Heart right ventricle (tissue), 16 donors: ENCODE data around the gene SMCHD1. TPM values are rescaled to one million over a fixed set of nuclear protein-coding genes. Genes with fewer than 3 reads are reported as not detected.
"Not testable (repeated sequence)": the region's sequence is repeated elsewhere in the genome, so short reads cannot be mapped to it uniquely, and the experiment has no call there.

Source experiments
- ATAC-seq, 8 donors: fragments of 200-7000 bp; cut with Tn5 transposase; one replicate each; pipeline ENCODE4 v1.9.1; 2020; ENCODE audit warnings: mild to moderate bottlenecking in 8 of 8, moderate library complexity in 8 of 8, moderate number of reproducible peaks in 1 of 8
- DNase-seq, 2 donors: peaks; one replicate each; pipeline ENCODE4 v3.0.0-alpha.2; 2020
- H3K27ac ChIP-seq, 10 donors: fragments of 200-600 bp; sonication (generic) in 2 of 10; one replicate each; pipeline versions ENCODE4 v1.5.0 to v1.8.0; 2020 to 2022; ENCODE audit warnings: mild to moderate bottlenecking in 3 of 10
- H3K27me3 ChIP-seq, 7 donors: fragments of 200-600 bp; one replicate each; pipeline ENCODE4 v1.8.0; 2021 to 2022; ENCODE audit warnings: mild to moderate bottlenecking in 2 of 7
- H3K36me3 ChIP-seq, 9 donors: fragments of 200-600 bp; sonication (generic) in 1 of 9; one replicate each; pipeline versions ENCODE4 v1.5.0 to v1.8.0; 2020 to 2022; ENCODE audit warnings: mild to moderate bottlenecking in 2 of 9
- H3K4me1 ChIP-seq, 9 donors: fragments of 200-600 bp; sonication (generic) in 1 of 9; one replicate each; pipeline versions ENCODE4 v1.5.0 to v1.8.0; 2020 to 2022; ENCODE audit warnings: mild to moderate bottlenecking in 4 of 9
- H3K4me3 ChIP-seq, 10 donors: fragments of 200-600 bp; sonication (generic) in 2 of 10; one replicate each; pipeline versions ENCODE4 v1.5.0 to v1.8.0; 2020 to 2022; ENCODE audit warnings: mild to moderate bottlenecking in 7 of 10, moderate library complexity in 2 of 10
- H3K9me3 ChIP-seq, 11 donors: fragments of 200-600 bp in 10 of 11; sonication (generic) in 2 of 11; one replicate each; pipeline versions ENCODE4 v1.5.0 to v1.8.0; 2013 to 2022; ENCODE audit warnings: mild to moderate bottlenecking in 2 of 11, control low read depth in 1 of 11, moderate library complexity in 1 of 11
- CTCF ChIP-seq, 9 donors: fragments of 200-600 bp; sonication (generic) in 2 of 9; IDR thresholded peaks; one replicate each; pipeline versions ENCODE4 v1.5.0 to v1.8.0; 2021 to 2022; ENCODE audit warnings: antibody characterized with exemption in 9 of 9, mild to moderate bottlenecking in 5 of 9, moderate library complexity in 1 of 9
- WGBS, 2 donors: extraction: QIAGEN DNeasy Blood & Tissue Kit; methylation state at CpG; one replicate each; pipeline ENCODE4 v1.1.7; 2013; ENCODE audit warnings: inconsistent platforms in 1 of 2; 5-methylcytosine and 5-hydroxymethylcytosine counted together
- intact Hi-C, 10 donors: fragments of 100-400 bp; cut with DNase I; formaldehyde crosslinking; loops; one replicate each; pipeline versions ENCODE4 v1.11.1 to v1.14.2; 2022
- polyA plus RNA-seq, 2 donors: library from polyadenylated mRNA; stranded (reverse); fragments of 200-250 nt; gene quantifications; one replicate each; pipeline ENCODE4 v1.2.3, GENCODE V29; 2013
- total RNA-seq, 10 donors: library from RNA; stranded (reverse); fragmentation: NEBNext Ultra II Directional in 3 of 10; extraction: Animal tissue kit (Norgen Biotek cat#: 25700) in 3 of 10; gene quantifications; one replicate each; pipeline versions ENCODE4 v1.2.1 to v1.2.4, GENCODE V29; 2021 to 2023
- donor health status: Arrhythmogenic right ventricular cardiomyopathy.
- donor health status: ischemic (EF 13 %, LVEDD 7.1; RV severe dilation, severe dysfunction).
- donor health status: healthy with polysubstance abuse.
- donor health status: DM: no; HTN: yes; CAD: no.
- donor health status: DM: no; HTN: no; CAD: no.
- donor health status: ischemic (EF 25% LVEDD 6.9; RV normal size, moderate dysfunction).
- donor health status: ischemic (EF 25% LVEDD 5.7; RV mildly dilated, moderate dysfunction).
- donor health status: healthy.
- donor health status: DM: yes; HTN: yes; CAD: no.
- donor health status: Ischemic cardiomyopathy.
- donor health status: ischemic (EF 35%, LVEDD 5.7; RV mildly dilated, moderate dysfunction).
- donor health status: nonischemic (EF 11% LVEDD 7.7; RV severe dilation, severe dysfunction).
- donor health status: DM: yes; HTN: yes; CAD: no.
- donor health status: PGD.
- donor health status: ischemic (EF 29% LVEDD 5.4; RV normal size, mild dysfunction).
- donor health status: nonischemic (EF 23%, LVEDD 6.1; RV moderate dilation, normal function).

SMCHD1 gene
- total and polyA plus RNA-seq, 12 donors, result 6.3 to 35.3 (median 30.3) TPM

- Histone ChIP-seq H3K27me3 (peaks cover 4 to 46% (median 28%) of the 10 kb centered on the region in 7 donors), H3K27ac (no peak overlapping the region), H3K4me3 (no peak overlapping the region), H3K36me3 (peaks cover 0 to 16% (median 0%) of the 10 kb centered on the region in 9 donors), H3K9me3 (no peaks in the 10 kb centered on the region), H3K4me1 (peaks cover 0 to 53% (median 26%) of the 10 kb centered on the region in 9 donors)
- no peak for ATAC-seq
- no peak for TF ChIP-seq CTCF (IDR thresholded peaks at IDR 0.05)
- DNase-seq, result no peak
- intact Hi-C loops, result loop anchor here in 1 of 10 donors (5.0 kb wide), 1 partner anchor 56 kb away; no protein-coding TSS in a partner anchor
- 91 to 93% methylated on average over 2 of the region's 2 CpGs for WGBS, 2 donors
Measured at GRCh38 chr18:2850816-2851215, 195.3 kb downstream of the SMCHD1 start.

GRCh38 chr18:2851771-2852170 lies 196.2 kb downstream of the SMCHD1 start:
- 67 to 83% methylated on average over 8 of the region's 8 CpGs for WGBS, 2 donors
- peaks cover 0 to 53% (median 24%) of the 10 kb centered on the region in 9 donors for H3K4me1 ChIP-seq
- ATAC-seq, result no peak
- no peak for TF ChIP-seq CTCF (IDR thresholded peaks at IDR 0.05)
- no peak overlapping the region for H3K27ac ChIP-seq
- intact Hi-C loops, result loop anchor here in 1 of 10 donors (5.0 kb wide), 1 partner anchor 56 kb away; no protein-coding TSS in a partner anchor
- peaks cover 0 to 16% (median 0%) of the 10 kb centered on the region in 9 donors for H3K36me3 ChIP-seq
- no peak for DNase-seq
- H3K9me3 ChIP-seq, result no peaks in the 10 kb centered on the region
- H3K4me3 ChIP-seq, result no peak overlapping the region
- H3K27me3 ChIP-seq, result peaks cover 0 to 36% (median 20%) of the 10 kb centered on the region in 7 donors

- DNase-seq, H3K9me3 ChIP-seq, H3K27ac ChIP-seq, H3K4me3 ChIP-seq, ATAC-seq: not testable (repeated sequence)
- 84 to 87% methylated on average over 12 of the region's 12 CpGs for WGBS, 2 donors
- H3K27me3 ChIP-seq, result peaks cover 0 to 32% (median 17%) of the 10 kb centered on the region in 7 donors
- intact Hi-C loops, result loop anchor here in 1 of 10 donors (5.0 kb wide), 1 partner anchor 55 kb away; no protein-coding TSS in a partner anchor
- H3K36me3 ChIP-seq, result peaks cover 0 to 16% (median 0%) of the 10 kb centered on the region in 9 donors
- H3K4me1 ChIP-seq, result peaks cover 0 to 57% (median 27%) of the 10 kb centered on the region in 9 donors
Measured at GRCh38 chr18:2852460-2852859, 196.9 kb downstream of the SMCHD1 start.

GRCh38 chr18:2853173-2853925 lies 197.8 kb downstream of the SMCHD1 start:
- peaks cover 0 to 25% (median 9%) of the 10 kb centered on the region in 7 donors for H3K27me3 ChIP-seq
- no peaks in the 10 kb centered on the region for H3K9me3 ChIP-seq
- ATAC-seq (no peak), DNase-seq (no peak)
- 77 to 84% methylated on average over 18 of the region's 18 CpGs for WGBS, 2 donors
- H3K36me3 ChIP-seq, result peaks cover 0 to 16% (median 0%) of the 10 kb centered on the region in 9 donors
- no peak overlapping the region for H3K27ac ChIP-seq
- H3K4me3 ChIP-seq, result no peak overlapping the region
- no peak for TF ChIP-seq CTCF (IDR thresholded peaks at IDR 0.05)
- H3K4me1 ChIP-seq, result peaks cover 3 to 55% (median 28%) of the 10 kb centered on the region in 9 donors
- intact Hi-C loops, result loop anchor here in 1 of 10 donors (5.0 kb wide), 1 partner anchor 54 kb away; no protein-coding TSS in a partner anchor
